IMR-90 (cell line): ENCODE measurements around the gene PPFIA1. TPM values are rescaled to one million over a fixed set of nuclear protein-coding genes. Genes with fewer than 3 reads are reported as not detected.

ENCODE experiments used
- ATAC-seq: fragments of 200-7000 bp; cut with Tn5 transposase; 2 replicates; pipeline ENCODE4 v1.9.1; 2020; ENCODE audit warnings: low read depth, mild to moderate bottlenecking, moderate library complexity
- BruUV-seq: library from RNA; stranded (reverse); fragments of 400-500 nt; replicated peaks from 2 replicates; lab custom pipeline; 2021; lab: Mats Ljungman, UMichigan
- CTCF ChIA-PET: fragments of 300-600 bp; formaldehyde crosslinking; extraction: SDS; loops from one replicate; lab custom pipeline; 2021; ENCODE audit warnings: antibody characterized with exemption; lab: Yijun Ruan, JAX
- POLR2A ChIA-PET: fragments of 300-600 bp; sonication (Branson Sonifier 250); formaldehyde crosslinking; loops from one replicate; lab custom pipeline; 2022; ENCODE audit warnings: antibody characterized with exemption; ENCODE audit not compliant: unreplicated experiment; lab: Charles Lee
- DNase-seq: peaks from one replicate; pipeline ENCODE4 v3.0.0; 2013
- H2AFZ ChIP-seq: replicated peaks from 2 replicates; pipeline ENCODE3; 2013; ENCODE audit warnings: low read length, mild to moderate bottlenecking; ENCODE audit not compliant: poor library complexity
- H2AK5ac ChIP-seq: 2 replicates; pipeline ENCODE4 v1.6.1; 2013; ENCODE audit warnings: low read depth, low read length, inconsistent platforms
- H2AK9ac ChIP-seq: replicated peaks from 2 replicates; pipeline ENCODE3; 2013; ENCODE audit warnings: mild to moderate bottlenecking, low read depth, low read length, moderate library complexity; ENCODE audit not compliant: poor library complexity
- H2BK120ac ChIP-seq: 2 replicates; pipeline ENCODE4 v1.6.1; 2013; ENCODE audit warnings: low read depth, low read length, inconsistent platforms
- H2BK15ac ChIP-seq: 3 replicates; pipeline ENCODE4 v1.6.1; 2013; ENCODE audit warnings: low read depth, low read length, inconsistent platforms
- H2BK20ac ChIP-seq: 2 replicates; pipeline ENCODE4 v1.6.1; 2013; ENCODE audit warnings: low read depth, mild to moderate bottlenecking, inconsistent platforms, low read length, moderate library complexity
- H2BK5ac ChIP-seq: 2 replicates; pipeline ENCODE4 v1.6.1; 2013; ENCODE audit warnings: mild to moderate bottlenecking, low read depth, low read length, inconsistent platforms; ENCODE audit not compliant: poor library complexity, severe bottlenecking
- H3K14ac ChIP-seq: replicated peaks from 2 replicates; pipeline ENCODE4 v1.6.1; 2013; ENCODE audit warnings: low read depth, low read length, inconsistent platforms
- H3K18ac ChIP-seq: 2 replicates; pipeline ENCODE4 v1.6.1; 2013; ENCODE audit warnings: low read depth, low read length, control low read depth
- H3K23ac ChIP-seq: 2 replicates; pipeline ENCODE4 v1.6.1; 2013; ENCODE audit warnings: low read depth, low read length, inconsistent platforms
- H3K27ac ChIP-seq: 2 replicates; pipeline ENCODE4 v1.5.1; 2013; ENCODE audit warnings: mild to moderate bottlenecking, control low read depth, low read length; ENCODE audit not compliant: insufficient read depth
- H3K27me3 ChIP-seq: 2 replicates; pipeline ENCODE4 v1.6.1; 2013; ENCODE audit warnings: low read length; ENCODE audit not compliant: control insufficient read depth, insufficient read depth
- H3K36me3 ChIP-seq: 2 replicates; pipeline ENCODE4 v1.6.1; 2013; ENCODE audit warnings: low read length, mixed read lengths; ENCODE audit not compliant: control insufficient read depth, insufficient read depth
- H3K4ac ChIP-seq: 2 replicates; pipeline ENCODE4 v1.6.1; 2013; ENCODE audit warnings: low read depth, low read length, inconsistent platforms
- H3K4me1 ChIP-seq: 2 replicates; pipeline ENCODE4 v1.6.1; 2013; ENCODE audit warnings: low read length, mixed read lengths; ENCODE audit not compliant: control insufficient read depth, insufficient read depth
- H3K4me2 ChIP-seq: 2 replicates; pipeline ENCODE4 v1.6.1; 2013; ENCODE audit warnings: low read depth, mild to moderate bottlenecking, control low read depth, low read length, moderate library complexity
- H3K4me3 ChIP-seq: 2 replicates; pipeline ENCODE4 v1.5.1; 2013; ENCODE audit warnings: low read depth, mild to moderate bottlenecking, control low read depth, low read length, moderate library complexity; ENCODE audit not compliant: insufficient read depth
- H3K56ac ChIP-seq: 2 replicates; pipeline ENCODE4 v1.6.1; 2013; ENCODE audit warnings: low read length, inconsistent platforms; ENCODE audit not compliant: insufficient read depth; ENCODE audit errors: extremely low read depth
- H3K79me1 ChIP-seq, 2 experiments: 2 replicates each; pipeline ENCODE4 v1.6.1; 2013; ENCODE audit warnings: low read length in 2 of 2, inconsistent platforms in 1 of 2, low read depth in 1 of 2
- H3K9ac ChIP-seq: 2 replicates; pipeline ENCODE4 v1.6.1; 2013; ENCODE audit warnings: low read depth, low read length, control low read depth
- H3K9me1 ChIP-seq: 2 replicates; pipeline ENCODE4 v1.6.1; 2013; ENCODE audit warnings: low read length, inconsistent platforms; ENCODE audit not compliant: insufficient read depth
- H3K9me3 ChIP-seq: 2 replicates; pipeline ENCODE4 v1.6.1; 2013; ENCODE audit warnings: low read length; ENCODE audit not compliant: control insufficient read depth, insufficient read depth
- H4K20me1 ChIP-seq: 2 replicates; pipeline ENCODE4 v1.6.1; 2013; ENCODE audit warnings: low read length, inconsistent platforms; ENCODE audit not compliant: insufficient read depth
- H4K5ac ChIP-seq: 2 replicates; pipeline ENCODE4 v1.6.1; 2013; ENCODE audit warnings: mild to moderate bottlenecking, low read depth, low read length, control low read depth
- H4K8ac ChIP-seq, 2 experiments: 2 replicates each; pipeline ENCODE4 v1.6.1; 2013; ENCODE audit warnings: low read depth in 2 of 2, low read length in 2 of 2, control low read depth in 1 of 2, inconsistent platforms in 1 of 2
- H4K91ac ChIP-seq: 2 replicates; pipeline ENCODE4 v1.6.1; 2013; ENCODE audit warnings: low read depth, low read length, inconsistent platforms; ENCODE audit not compliant: insufficient read depth
- CEBPB ChIP-seq: IDR thresholded peaks from 2 replicates; pipeline ENCODE4 v1.6.1; 2012; ENCODE audit warnings: low read depth, low read length, improper control_type of control experiment
- CHD1 ChIP-seq: IDR thresholded peaks from 2 replicates; pipeline ENCODE4 v1.6.1; 2012; ENCODE audit warnings: low read depth, low read length, improper control_type of control experiment
- SMC3 ChIP-seq: fragments of 150-350 bp; IDR thresholded peaks from 2 replicates; pipeline ENCODE4 v1.6.1; 2016; ENCODE audit warnings: low read depth, mild to moderate bottlenecking, antibody characterized with exemption, low read length, moderate library complexity
- WGBS, 2 experiments: methylation state at CpG; one replicate each; pipeline versions ENCODE4 v1.1.5 to v1.1.7; 2013; ENCODE audit warnings: missing lambda C conversion rate in 2 of 2; ENCODE audit not compliant: insufficient read length in 1 of 2; ENCODE audit errors: extremely low coverage in 2 of 2; 5-methylcytosine and 5-hydroxymethylcytosine counted together
- dilution Hi-C: fragments of 300-500 bp; cut with HindIII; formaldehyde crosslinking; loops from one replicate; pipeline ENCODE4 v1.14.3; 2018; ENCODE audit warnings: low sequenced_read_pairs; ENCODE audit not compliant: unreplicated experiment
- in situ Hi-C: fragments of 300-500 bp; cut with MboI; formaldehyde crosslinking; loops from 3 replicates; pipeline ENCODE4 v1.14.3; 2019; ENCODE audit warnings: low sequenced_read_pairs, inconsistent platforms, mixed read lengths
- intact Hi-C: fragments of 100-400 bp; cut with micrococcal nuclease; formaldehyde crosslinking; loops from 2 replicates; pipeline ENCODE4 v1.10.0; 2022
- polyA plus RNA-seq, 3 experiments: library from polyadenylated mRNA; depleted of rRNA; stranded (reverse); fragments of >200 nt; gene quantifications; 2 replicates each; pipeline ENCODE4 v1.2.3, GENCODE V29; 2012; ENCODE audit warnings: low replicate concordance in 1 of 3
- total RNA-seq: library from RNA; depleted of rRNA; stranded (reverse); fragments of >200 nt; gene quantifications from 2 replicates; pipeline ENCODE4 v1.2.3, GENCODE V29; 2012

The PPFIA1 gene
- total and polyA plus RNA-seq, 2 of the 4 experiments (the other 2 are of a cell fraction): 25.6 to 37.2 TPM

DNA sequence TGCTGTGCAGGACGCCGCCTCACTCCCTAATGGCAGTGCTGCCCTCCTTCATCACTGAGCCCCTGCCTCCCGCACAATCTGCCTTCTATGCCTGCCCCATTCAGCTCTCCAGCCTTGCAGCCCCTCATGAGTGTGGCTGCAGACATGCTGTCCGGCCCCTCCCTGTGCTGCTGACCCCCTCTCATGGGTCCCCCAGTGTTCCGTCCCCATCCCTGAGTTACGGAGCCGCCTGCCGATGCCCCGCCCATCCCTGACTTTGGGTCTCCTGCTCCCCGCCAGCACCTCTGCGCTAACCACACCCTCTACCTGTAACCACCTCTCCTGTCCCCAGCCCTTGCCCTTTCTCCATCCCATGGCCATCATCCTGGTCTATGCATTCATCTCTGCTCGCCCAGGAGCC is 161.1 kb downstream of the PPFIA1 start:
- ATAC-seq (no peak), DNase-seq (no peak)
- ChIA-PET POLR2A (no interaction called here), CTCF (no interaction called here)
- peaks cover 87% of the 10 kb centered on the region for H3K36me3 ChIP-seq
- H2AK9ac ChIP-seq: no peak overlapping the region
- no TSS peak for BruUV-seq
- no peaks in the 10 kb centered on the region for H3K27me3 ChIP-seq
- 97% methylated on average over 9 of the region's 12 CpGs; no CpG with 5 or more reads in 1 of the 2 experiments for WGBS, 2 experiments
- H3K9me3 ChIP-seq: no peaks in the 10 kb centered on the region
- H2BK20ac ChIP-seq: no peak overlapping the region
- H4K91ac ChIP-seq: no peak overlapping the region
- H3K9me1 ChIP-seq: no peaks in the 10 kb centered on the region
- H3K14ac ChIP-seq: no peak overlapping the region
- H3K4me1 ChIP-seq: no peaks in the 10 kb centered on the region
- no peak for TF ChIP-seq CEBPB
- no peak for TF ChIP-seq CHD1
- no peak for TF ChIP-seq SMC3
- no peak overlapping the region for H2BK15ac ChIP-seq
- H4K20me1 ChIP-seq: peaks cover 69% of the 10 kb centered on the region
- no peak overlapping the region for H4K5ac ChIP-seq
- H4K8ac ChIP-seq: no peak overlapping the region
- no peak overlapping the region for H2BK5ac ChIP-seq
- no peak overlapping the region for H3K27ac ChIP-seq
- no peak overlapping the region for H3K4me2 ChIP-seq
- H3K4me3 ChIP-seq: no peak overlapping the region
- no peak overlapping the region for H2AK5ac ChIP-seq
- peaks cover 21 to 59% of the 10 kb centered on the region in 2 experiments for H3K79me1 ChIP-seq
- H2BK120ac ChIP-seq: no peak overlapping the region
- H3K56ac ChIP-seq: no peak overlapping the region
- dilution Hi-C loops (no loop called here), intact Hi-C loops (no loop called here), in situ Hi-C loops (no loop called here)
- no peak overlapping the region for H3K4ac ChIP-seq
- no peak overlapping the region for H3K18ac ChIP-seq
- no peak overlapping the region for H3K9ac ChIP-seq
- no peak overlapping the region for H2AFZ ChIP-seq
- H3K23ac ChIP-seq: no peak overlapping the region
